ENCODE results near the gene MAML2.

DNA sequence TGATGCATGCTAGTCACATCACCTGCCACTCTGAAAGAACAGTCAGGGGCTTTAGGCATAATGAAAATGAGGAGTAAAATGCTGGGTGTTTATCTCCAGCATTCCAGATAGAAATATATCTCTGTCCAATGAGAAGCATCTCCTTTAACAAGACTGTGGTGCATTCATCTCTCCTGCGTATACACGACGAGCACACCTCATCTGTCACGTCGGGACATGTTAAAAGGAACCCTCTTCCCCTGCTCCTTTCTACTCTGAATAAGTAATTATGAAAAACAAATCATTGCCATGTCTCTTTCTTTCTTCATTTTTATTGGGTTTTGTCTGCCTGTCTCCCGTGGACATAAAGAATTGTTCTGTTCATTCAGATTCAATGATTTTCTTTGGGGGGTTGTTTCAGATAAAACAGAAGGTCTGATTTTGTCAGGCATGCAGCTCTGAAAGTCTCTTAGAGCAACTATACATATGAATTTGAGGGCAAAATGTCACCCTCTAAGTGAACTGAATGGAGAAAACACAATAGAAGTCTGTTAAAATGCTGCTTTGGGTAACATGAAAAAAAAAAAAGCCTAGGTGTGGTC lies 195.0 kb downstream of the MAML2 start:
- TF ChIP-seq CTCF (IDR thresholded peaks at IDR 0.05), result no peak
- no peak for TF ChIP-seq POLR2AphosphoS5 (IDR thresholded peaks at IDR 0.05)
- no peak for TF ChIP-seq POLR2A (IDR thresholded peaks at IDR 0.05)
